LNCAP (cell line): ENCODE measurements around the gene ANKRD42.

Source experiments
- TF ChIP-seq, protein P1 (sequence below): fragments of 450-650 bp; IDR thresholded peaks from 2 replicates; pipeline ENCODE4 v1.5.1; 2017; ENCODE audit warnings: mild to moderate bottlenecking

The ANKRD42 gene

DNA sequence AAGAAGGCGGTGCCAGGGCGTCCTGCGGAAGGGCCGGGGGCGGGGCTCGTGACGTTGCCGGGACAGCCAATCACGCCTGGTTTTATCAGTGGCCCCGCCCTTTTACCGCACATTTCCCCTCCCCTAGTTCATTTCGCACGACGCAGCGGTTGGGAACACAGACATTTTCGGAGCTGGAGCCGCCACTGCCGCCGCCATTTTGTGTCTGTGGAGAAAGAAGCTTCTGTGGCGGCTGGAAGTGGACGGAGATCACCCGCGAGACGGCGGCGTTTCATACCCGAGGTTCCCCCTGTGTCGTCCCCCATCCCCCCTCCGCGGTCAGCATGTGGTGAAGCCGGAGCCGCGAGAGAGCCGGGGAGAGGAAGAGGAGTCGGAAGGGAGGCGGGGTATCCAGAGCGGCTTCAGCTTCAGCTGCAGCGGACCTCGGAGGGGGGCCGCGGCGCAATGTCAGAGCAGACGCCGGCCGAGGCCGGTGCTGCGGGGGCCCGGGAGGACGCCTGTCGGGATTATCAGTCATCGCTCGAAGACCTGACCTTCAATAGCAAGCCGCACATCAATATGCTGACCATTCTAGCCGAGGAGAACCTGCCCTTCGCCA lies 36.4 kb upstream of the ANKRD42 start, which contains the start of gene PCF11:
TSS of gene PCF11 (plus strand) at position 136 of the 598 bp plus-strand sequence. CDS start at position 445, 309 bp downstream.
- TF ChIP-seq, protein P1, sequence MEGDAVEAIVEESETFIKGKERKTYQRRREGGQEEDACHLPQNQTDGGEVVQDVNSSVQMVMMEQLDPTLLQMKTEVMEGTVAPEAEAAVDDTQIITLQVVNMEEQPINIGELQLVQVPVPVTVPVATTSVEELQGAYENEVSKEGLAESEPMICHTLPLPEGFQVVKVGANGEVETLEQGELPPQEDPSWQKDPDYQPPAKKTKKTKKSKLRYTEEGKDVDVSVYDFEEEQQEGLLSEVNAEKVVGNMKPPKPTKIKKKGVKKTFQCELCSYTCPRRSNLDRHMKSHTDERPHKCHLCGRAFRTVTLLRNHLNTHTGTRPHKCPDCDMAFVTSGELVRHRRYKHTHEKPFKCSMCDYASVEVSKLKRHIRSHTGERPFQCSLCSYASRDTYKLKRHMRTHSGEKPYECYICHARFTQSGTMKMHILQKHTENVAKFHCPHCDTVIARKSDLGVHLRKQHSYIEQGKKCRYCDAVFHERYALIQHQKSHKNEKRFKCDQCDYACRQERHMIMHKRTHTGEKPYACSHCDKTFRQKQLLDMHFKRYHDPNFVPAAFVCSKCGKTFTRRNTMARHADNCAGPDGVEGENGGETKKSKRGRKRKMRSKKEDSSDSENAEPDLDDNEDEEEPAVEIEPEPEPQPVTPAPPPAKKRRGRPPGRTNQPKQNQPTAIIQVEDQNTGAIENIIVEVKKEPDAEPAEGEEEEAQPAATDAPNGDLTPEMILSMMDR = no peak

DNA sequence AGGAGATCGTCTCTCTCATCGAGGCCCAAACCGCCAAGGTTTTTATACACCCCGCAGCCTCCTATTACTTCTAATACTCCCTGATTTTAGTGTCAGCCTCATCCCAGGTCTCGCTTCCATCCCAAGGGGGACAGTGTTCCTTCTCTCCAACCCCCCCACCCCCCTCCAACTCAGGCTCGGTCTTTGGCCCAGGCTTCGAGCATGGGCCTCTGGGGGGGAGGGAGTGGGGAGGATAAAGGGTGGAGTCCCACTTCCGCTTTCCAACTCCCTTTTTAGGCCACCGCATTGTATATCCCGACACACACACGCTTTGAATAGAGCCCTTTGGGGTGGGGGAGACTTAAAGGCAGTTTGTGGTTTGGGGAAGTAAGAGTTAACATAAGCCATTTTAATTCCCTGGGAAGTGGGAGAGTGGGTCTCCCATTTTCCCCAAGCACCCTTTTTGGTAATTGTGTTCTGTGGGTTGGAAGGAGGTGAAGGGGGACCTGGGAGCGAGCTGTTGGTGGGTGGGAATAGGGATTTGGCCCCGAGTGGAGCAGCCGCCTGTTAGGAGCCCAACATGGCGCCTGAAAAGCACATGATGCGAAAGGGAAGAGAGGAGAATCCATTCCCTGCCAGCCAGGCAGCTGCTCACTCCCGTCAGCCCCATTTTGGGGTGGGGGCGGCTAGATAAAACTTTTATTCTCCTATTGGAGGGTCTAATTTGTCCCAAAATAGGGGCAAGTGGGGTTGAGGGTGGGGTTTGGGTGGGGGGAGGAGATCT lies 35.7 kb upstream of the ANKRD42 start:
- TF ChIP-seq, protein P1 = no peak

DNA sequence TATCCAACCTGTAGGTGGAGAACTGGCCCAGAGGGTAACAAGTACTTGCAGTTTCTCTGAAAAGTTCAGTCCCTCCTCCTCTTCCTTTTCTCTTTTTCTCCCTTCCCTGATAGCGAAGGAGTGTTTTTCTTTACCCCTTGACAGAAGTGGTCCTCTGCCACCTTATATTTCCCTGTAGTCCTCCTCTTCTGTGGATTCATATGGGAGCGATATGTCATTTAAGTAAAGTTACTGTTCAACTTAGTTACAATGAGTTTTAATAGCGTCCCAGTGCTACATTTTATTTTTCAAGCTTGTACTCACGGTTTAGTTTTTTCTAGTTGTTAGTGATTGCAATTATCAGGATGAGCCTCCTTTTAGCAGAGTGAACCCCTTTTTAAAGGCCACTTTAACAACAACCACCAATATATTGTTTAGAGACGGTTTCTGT lies 35.1 kb upstream of the ANKRD42 start:
- TF ChIP-seq, protein P1 = no peak

DNA sequence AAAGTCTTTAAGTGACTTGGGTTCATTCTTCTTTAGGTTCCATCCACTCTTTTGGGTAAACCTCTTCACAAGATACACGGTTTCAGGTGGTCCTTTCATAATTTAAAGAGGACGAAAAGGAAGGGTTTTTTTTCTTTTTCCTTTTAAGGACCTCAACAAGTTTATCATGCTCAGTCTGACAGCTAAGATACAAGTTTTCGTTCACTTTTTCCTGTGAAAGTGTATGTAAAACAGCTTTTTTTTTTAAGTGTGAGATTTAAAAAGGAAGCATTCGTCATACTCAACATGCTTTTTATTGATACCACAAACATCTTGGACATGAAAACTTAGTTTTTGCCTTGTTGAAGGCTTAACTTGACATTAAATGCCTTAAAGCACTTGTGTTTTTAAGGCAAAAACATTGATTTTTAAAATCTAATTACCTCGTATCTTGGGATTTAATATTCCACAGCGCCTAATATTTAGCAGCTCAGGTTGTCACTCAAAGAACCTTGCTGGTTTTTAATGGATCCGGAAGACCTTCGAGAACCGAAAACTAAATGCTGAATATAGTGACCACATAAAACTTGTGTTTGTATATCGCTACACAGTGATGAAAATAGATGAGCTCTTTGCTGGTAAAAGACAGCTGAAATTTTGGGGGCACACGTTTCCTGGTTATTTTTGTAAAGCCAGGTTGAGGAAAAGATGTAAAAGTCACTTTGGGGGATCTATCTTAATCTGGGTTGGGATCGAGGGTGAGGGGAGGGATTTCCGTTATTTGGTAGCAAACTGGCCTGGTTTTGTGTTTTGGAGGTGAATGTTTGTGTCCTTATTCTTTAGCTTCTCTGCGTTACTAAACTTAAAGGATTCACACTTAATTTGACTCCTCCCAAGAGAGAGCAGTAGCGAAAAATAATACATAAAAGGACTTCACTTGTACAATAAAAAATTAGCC lies 34.3 kb upstream of the ANKRD42 start:
- TF ChIP-seq, protein P1 = no peak

DNA sequence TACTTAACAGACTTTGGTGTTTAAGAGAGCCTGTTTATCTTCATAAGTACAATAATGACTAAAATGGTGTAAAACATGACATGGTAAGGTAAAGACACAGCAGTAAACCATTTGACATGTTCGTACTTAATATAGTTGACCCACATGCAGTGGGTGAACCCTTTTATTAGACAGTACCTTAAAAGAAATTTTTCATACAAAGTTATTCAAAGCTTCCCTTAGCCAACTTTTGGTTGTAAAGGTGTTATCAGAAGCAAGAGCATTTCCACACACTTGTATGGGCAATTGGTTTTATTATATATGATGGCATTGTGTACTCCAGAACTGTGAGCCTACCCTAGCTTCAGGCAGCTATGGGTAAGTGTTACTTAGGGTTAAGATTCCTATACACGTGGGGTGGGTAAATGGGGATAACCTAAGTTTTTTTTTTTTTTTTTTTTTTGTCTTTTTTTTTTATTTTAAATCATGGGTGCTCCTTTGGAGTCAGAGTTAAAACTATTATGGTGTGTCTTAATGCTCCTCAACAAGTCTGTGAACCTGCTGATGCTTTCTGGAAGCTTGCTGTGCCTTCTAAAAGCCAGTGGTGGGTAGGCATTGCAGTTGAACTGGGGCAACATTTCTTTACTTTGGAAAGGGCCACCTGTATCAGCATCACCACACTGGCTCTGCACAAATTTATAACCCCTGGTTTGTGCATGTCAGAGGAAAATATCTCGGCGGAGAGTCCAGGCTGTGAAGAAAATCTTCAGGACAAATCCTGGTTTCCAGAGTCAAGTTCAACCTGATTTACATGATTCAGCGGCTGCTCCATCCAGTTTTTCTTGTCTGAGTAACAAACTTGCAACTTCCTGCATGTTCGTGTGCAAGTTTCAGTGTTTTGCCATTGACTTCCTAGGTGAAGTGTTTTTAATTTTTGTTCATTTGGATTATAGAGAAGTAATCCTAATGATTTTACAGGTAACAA lies 33.3 kb upstream of the ANKRD42 start:
- TF ChIP-seq, protein P1 = no peak

DNA sequence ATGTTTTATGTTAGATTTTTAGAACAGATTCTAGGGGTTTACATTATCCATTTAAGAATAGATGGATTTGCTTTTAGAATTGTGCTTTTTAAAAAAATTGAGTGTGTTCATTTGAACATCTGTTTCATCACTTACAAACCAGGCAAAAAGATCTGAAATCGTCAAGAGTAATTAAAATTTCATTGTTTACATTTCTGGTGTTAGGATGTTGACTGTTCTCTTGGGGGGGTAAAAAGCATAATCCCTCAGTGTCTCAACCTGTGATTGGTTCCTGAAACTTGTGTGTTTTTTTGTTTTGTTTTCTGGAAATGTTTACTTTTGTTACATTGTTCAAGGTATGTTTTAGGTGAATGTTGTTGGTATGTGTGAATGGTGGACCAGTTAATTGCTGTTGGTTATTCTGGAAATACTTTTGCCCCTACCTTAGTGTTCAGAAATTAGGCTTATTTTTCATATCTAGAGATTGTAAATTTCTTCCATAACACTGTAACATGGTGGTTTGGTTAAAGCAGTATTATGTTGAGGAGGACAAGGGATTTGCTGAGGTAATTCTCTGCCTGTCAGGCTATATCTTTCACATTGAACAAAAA lies 31.8 kb upstream of the ANKRD42 start:
- TF ChIP-seq, protein P1 = no peak
